Neutrophil (primary cell): ENCODE data around the gene SLAMF8.
A peak's percentile ranks its signal among the peaks of the same experiment; 100 is the strongest.

Experiments used
- H3K27ac ChIP-seq: fragments of 200-600 bp; sonication (generic); 2 replicates; pipeline ENCODE4 v1.5.1; 2016; ENCODE audit warnings: mild to moderate bottlenecking, moderate library complexity
- H3K27me3 ChIP-seq: fragments of 200-600 bp; sonication (generic); 2 replicates; pipeline ENCODE4 v1.6.0; 2016; ENCODE audit warnings: mild to moderate bottlenecking
- H3K36me3 ChIP-seq: fragments of 200-600 bp; sonication (generic); 2 replicates; pipeline ENCODE4 v1.5.1; 2017
- H3K4me1 ChIP-seq, 2 experiments: fragments of 200-600 bp in 1 of 2; sonication (generic) in 1 of 2; 1 replicate in 1 of 2; 2 replicates in 1 of 2; pipeline versions ENCODE4 v1.5.1 to v1.6.1; 2013 to 2016; ENCODE audit warnings: low read depth in 1 of 2, low read length in 1 of 2, mild to moderate bottlenecking in 1 of 2, moderate library complexity in 1 of 2; ENCODE audit not compliant: control insufficient read depth in 1 of 2, insufficient read depth in 1 of 2
- H3K4me3 ChIP-seq, 2 experiments: fragments of 200-600 bp in 1 of 2; sonication (generic) in 1 of 2; 1 replicate in 1 of 2; 2 replicates in 1 of 2; pipeline ENCODE4 v1.5.1; 2013 to 2016; ENCODE audit warnings: low read depth in 1 of 2, low read length in 1 of 2, mild to moderate bottlenecking in 1 of 2, moderate library complexity in 1 of 2
- H3K9me3 ChIP-seq: fragments of 200-600 bp; sonication (generic); 2 replicates; pipeline ENCODE4 v1.5.1; 2016
- CTCF ChIP-seq: fragments of 200-600 bp; sonication (generic); IDR thresholded peaks from 2 replicates; pipeline ENCODE4 v1.5.1; 2016; ENCODE audit warnings: antibody characterized with exemption

The SLAMF8 gene

DNA sequence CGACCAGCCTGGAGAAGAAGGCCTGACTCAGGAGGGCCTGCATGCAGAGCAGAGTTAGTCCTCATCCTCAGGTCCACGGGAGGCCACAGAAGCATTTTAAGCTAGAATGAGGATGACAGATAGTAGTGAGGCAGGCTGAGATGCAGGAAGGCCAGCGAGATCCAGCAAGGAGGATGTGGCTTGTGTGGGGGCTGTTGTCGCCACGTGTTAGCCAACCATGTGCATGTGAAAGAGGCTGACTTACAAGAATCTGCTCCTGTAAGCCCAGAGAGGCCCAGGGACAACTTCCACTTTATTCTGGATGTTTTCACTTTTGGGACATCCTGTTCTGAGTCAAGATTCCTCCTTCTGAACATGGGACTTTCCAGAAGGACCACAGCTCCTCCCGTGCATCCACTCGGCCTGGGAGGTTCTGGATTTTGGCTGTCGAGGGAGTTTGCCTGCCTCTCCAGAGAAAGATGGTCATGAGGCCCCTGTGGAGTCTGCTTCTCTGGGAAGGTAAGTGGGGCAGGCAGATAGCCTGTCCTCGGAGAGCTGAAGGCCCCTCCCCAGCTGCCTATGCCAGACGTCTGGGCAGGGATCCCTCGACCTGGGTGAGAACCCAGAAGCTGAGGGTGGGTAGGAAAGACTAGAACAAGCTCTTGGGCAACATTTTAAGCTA, at the start of gene SLAMF8:
SLAMF8 (plus strand) TSS at position 433 of the 661 bp plus-strand sequence; CDS start at position 459, 26 bp downstream.
- H3K27me3 ChIP-seq = no peaks in the 10 kb centered on the region
- no peaks in the 10 kb centered on the region for H3K36me3 ChIP-seq
- no peak for TF ChIP-seq CTCF
- no peaks in the 10 kb centered on the region for H3K9me3 ChIP-seq
- H3K4me1 ChIP-seq = peaks cover 47 to 50% of the 10 kb centered on the region in 2 experiments
- H3K27ac ChIP-seq = peak within 1 kb of the TSS; percentile 62
- no peak within 1 kb of the TSS for H3K4me3 ChIP-seq

GRCh38 chr1:159778266-159778665, 48.4 kb upstream of the SLAMF8 start:
- Histone ChIP-seq H3K9me3 (no peaks in the 10 kb centered on the region), H3K4me3 (no peak overlapping the region), H3K4me1 (peaks cover 13 to 19% of the 10 kb centered on the region in 2 experiments), H3K27me3 (no peaks in the 10 kb centered on the region), H3K27ac (no peak overlapping the region), H3K36me3 (no peaks in the 10 kb centered on the region)
- no peak for TF ChIP-seq CTCF

DNA sequence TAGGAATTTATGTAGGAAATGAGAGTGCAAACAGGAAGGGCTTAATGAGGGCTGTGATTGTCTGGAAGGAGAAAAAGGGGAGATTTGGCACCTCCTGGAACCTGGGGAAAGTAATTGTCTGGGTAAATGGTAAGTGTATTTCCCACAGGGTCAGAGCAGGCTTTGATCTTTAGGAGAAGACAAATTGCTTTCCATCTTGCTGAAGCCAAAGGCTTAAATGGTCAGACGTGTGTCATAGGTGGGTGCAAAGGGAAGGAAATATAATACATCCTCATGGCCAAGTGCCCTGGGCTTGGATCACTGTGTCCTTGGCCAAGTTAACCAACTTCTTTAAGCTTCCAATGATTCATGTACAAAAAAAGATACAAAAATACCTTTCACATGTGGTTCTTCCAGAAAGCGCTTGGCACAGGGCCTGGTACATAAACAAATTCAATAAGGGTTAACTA, 47.2 kb upstream of the SLAMF8 start:
- H3K4me1 ChIP-seq = peaks cover 13 to 19% of the 10 kb centered on the region in 2 experiments
- TF ChIP-seq CTCF = no peak
- H3K36me3 ChIP-seq = no peaks in the 10 kb centered on the region
- no peak overlapping the region for H3K27ac ChIP-seq
- no peaks in the 10 kb centered on the region for H3K9me3 ChIP-seq
- H3K4me3 ChIP-seq = no peak overlapping the region
- H3K27me3 ChIP-seq = no peaks in the 10 kb centered on the region

DNA sequence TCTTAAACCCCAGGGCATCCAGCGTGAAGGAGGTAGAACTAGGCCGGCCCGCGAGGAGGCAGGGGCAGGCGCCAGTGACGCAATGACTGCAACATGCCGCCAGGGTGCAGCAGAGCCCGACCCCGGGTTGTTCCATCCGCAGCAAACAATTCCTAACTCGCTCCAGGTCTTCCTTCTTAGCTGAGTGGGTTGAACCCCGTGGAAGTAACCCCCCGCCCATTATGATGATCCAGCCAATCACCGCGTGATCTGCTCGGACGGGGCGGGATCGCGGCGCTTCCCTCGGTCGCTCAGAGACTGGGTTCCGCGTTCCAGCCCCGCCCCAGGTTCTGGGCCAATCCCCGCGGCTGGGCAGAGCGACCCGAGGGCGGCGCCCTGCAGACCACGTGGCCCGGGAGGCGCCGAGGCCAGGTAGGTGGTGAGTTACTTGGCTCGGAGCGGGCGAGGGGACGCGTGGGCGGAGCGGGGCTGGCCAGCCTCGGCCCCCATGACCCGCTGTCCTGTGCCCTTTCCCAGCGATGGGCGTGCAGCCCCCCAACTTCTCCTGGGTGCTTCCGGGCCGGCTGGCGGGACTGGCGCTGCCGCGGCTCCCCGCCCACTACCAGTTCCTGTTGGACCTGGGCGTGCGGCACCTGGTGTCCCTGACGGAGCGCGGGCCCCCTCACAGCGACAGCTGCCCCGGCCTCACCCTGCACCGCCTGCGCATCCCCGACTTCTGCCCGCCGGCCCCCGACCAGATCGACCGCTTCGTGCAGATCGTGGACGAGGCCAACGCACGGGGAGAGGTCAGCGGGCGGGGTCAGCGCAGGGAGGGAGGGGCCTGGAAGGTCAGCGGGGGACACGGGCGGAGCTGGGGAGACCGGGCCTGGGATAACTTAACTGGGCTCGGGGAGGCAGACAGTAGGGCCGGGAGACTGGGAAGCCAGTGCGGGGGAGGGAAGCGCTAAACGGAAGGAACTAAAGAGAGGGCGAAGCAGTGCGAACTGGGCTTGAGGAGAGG, 45.8 kb upstream of the SLAMF8 start, which contains the start of gene DUSP23:
DUSP23 (plus strand) TSS at position 380 of the 1,000 bp plus-strand sequence; CDS start at position 519, 139 bp downstream.
- Histone ChIP-seq H3K36me3 (no peaks in the 10 kb centered on the region), H3K4me3 (peak within 1 kb of the TSS; percentile 84 to 96)
- TF ChIP-seq CTCF = peak; percentile 93

DNA sequence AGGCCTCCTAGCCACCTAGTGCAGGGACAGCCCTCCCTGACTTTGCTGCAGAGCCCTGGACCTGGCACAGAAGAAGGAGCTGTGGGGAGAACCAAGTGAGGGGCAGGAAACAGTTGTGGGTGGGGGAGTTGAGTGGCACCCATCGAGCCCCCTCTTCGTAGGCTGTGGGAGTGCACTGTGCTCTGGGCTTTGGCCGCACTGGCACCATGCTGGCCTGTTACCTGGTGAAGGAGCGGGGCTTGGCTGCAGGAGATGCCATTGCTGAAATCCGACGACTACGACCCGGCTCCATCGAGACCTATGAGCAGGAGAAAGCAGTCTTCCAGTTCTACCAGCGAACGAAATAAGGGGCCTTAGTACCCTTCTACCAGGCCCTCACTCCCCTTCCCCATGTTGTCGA, 44.7 kb upstream of the SLAMF8 start:
- H3K4me3 ChIP-seq = peak overlapping the region in 1 of 2 experiments; percentile 96
- no peaks in the 10 kb centered on the region for H3K9me3 ChIP-seq
- H3K27ac ChIP-seq = no peak overlapping the region
- peaks cover 13 to 19% of the 10 kb centered on the region in 2 experiments for H3K4me1 ChIP-seq
- H3K36me3 ChIP-seq = no peaks in the 10 kb centered on the region
- TF ChIP-seq CTCF = no peak
- no peaks in the 10 kb centered on the region for H3K27me3 ChIP-seq

More for the DNA sequence above, 45.8 kb upstream of the SLAMF8 start, which contains the start of gene DUSP23:
- Histone ChIP-seq H3K4me1 (peaks cover 13 to 19% of the 10 kb centered on the region in 2 experiments), H3K9me3 (no peaks in the 10 kb centered on the region), H3K27ac (peak within 1 kb of the TSS; percentile 77), H3K27me3 (no peaks in the 10 kb centered on the region)
